GM12872 (cell line): ENCODE results near the gene ARID4B.

Experiments
- TF ChIP-seq, protein P1 (sequence below): IDR thresholded peaks from 3 replicates; pipeline ENCODE4 v1.5.1; 2011; ENCODE audit warnings: low read depth, mild to moderate bottlenecking, low read length, moderate library complexity; ENCODE audit not compliant: insufficient read depth

The ARID4B gene, protein sequence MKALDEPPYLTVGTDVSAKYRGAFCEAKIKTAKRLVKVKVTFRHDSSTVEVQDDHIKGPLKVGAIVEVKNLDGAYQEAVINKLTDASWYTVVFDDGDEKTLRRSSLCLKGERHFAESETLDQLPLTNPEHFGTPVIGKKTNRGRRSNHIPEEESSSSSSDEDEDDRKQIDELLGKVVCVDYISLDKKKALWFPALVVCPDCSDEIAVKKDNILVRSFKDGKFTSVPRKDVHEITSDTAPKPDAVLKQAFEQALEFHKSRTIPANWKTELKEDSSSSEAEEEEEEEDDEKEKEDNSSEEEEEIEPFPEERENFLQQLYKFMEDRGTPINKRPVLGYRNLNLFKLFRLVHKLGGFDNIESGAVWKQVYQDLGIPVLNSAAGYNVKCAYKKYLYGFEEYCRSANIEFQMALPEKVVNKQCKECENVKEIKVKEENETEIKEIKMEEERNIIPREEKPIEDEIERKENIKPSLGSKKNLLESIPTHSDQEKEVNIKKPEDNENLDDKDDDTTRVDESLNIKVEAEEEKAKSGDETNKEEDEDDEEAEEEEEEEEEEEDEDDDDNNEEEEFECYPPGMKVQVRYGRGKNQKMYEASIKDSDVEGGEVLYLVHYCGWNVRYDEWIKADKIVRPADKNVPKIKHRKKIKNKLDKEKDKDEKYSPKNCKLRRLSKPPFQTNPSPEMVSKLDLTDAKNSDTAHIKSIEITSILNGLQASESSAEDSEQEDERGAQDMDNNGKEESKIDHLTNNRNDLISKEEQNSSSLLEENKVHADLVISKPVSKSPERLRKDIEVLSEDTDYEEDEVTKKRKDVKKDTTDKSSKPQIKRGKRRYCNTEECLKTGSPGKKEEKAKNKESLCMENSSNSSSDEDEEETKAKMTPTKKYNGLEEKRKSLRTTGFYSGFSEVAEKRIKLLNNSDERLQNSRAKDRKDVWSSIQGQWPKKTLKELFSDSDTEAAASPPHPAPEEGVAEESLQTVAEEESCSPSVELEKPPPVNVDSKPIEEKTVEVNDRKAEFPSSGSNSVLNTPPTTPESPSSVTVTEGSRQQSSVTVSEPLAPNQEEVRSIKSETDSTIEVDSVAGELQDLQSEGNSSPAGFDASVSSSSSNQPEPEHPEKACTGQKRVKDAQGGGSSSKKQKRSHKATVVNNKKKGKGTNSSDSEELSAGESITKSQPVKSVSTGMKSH (N-terminal part only)

DNA sequence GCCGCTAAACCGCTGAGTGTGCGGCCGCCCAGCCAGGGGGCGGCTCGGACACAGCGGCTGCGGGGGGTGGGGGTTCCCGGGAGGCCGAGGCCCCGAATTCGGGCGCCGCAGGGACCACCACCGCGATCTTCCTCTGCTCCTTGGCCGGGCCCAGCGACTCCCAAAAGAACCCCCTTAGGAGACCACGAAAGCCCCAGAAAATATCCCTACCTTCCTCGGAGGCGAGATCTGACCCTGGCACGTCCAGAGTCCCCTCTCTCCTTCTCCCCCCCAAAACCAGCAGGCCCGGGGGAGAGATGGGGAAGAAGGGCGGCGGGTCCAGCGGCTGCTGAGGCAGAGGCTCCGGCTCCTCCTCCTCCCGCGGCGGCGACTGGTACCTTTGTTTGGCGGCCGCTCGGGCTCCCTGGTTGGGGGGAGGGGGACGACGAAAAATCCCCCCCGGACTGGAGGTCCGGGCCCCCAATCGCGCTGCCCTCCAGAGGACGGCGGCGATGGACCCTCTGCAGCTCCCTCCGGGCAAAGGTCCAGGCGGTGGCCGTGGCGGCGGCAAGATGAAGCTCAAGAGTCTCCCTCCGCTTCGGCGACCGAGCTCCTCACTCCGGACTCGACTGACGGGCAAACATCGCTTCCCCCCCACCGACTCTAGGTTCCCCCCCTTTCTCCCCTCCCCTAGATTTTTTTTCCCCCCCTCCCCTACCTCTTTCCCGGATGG is at the start of gene ARID4B:
Gene ARID4B, minus strand, starts transcription at position 621 of the 712 bp plus-strand sequence. CDS start 1,260 bp downstream, outside the sequence.
- TF ChIP-seq, protein P1, sequence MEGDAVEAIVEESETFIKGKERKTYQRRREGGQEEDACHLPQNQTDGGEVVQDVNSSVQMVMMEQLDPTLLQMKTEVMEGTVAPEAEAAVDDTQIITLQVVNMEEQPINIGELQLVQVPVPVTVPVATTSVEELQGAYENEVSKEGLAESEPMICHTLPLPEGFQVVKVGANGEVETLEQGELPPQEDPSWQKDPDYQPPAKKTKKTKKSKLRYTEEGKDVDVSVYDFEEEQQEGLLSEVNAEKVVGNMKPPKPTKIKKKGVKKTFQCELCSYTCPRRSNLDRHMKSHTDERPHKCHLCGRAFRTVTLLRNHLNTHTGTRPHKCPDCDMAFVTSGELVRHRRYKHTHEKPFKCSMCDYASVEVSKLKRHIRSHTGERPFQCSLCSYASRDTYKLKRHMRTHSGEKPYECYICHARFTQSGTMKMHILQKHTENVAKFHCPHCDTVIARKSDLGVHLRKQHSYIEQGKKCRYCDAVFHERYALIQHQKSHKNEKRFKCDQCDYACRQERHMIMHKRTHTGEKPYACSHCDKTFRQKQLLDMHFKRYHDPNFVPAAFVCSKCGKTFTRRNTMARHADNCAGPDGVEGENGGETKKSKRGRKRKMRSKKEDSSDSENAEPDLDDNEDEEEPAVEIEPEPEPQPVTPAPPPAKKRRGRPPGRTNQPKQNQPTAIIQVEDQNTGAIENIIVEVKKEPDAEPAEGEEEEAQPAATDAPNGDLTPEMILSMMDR: no peak

DNA sequence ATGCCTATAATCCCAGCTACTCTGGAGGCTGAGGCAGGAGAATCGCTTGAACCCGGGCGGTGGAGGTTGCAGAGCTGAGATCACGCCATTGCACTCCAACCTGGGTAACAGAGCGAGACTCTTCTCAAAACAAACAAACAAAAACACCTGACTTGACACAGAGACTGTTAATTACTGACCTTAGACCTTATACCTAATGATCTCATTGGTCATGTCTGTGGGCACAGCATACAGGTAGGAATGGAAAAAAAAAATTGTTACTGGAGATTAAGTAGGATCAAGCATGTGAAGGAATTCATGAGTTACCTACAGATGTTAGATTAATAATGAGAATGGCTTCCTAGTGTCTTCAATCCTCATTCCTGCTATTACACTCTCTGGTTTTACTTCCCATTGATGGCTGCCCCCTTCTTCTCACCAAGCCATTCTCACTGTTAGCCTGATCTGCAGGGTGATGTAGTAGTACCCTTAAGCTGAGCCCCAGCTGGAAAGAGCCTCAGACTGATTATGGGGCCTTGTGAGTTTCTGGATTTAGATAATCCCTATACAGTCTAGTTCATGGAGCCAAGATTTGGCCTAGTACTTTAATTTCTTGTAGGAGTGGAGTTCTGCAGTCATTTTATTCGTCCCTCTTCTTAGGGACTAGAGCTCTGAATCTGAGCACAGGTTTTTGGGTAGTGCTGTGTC is 48.1 kb upstream of the ARID4B start:
- TF ChIP-seq, protein P1: no peak

DNA sequence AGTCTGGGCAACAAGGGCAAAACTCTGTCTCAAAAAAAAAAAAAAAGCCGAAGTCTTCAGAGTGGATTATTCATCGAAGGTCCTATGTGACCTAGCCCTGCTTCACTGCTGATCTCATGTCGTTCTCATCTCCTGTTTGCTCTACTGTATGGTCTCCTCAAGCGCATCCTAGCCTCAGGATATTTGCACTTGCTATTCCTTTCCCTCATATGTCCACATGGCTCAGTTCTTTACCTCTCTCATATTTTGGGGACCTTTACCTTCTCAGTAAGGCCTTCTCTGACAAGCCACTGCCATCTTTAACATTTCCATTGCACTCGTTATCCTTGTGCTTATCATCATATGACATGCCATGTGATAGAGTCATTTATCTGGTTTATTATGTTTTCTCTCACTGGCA is 41.8 kb upstream of the ARID4B start:
- TF ChIP-seq, protein P1: no peak

DNA sequence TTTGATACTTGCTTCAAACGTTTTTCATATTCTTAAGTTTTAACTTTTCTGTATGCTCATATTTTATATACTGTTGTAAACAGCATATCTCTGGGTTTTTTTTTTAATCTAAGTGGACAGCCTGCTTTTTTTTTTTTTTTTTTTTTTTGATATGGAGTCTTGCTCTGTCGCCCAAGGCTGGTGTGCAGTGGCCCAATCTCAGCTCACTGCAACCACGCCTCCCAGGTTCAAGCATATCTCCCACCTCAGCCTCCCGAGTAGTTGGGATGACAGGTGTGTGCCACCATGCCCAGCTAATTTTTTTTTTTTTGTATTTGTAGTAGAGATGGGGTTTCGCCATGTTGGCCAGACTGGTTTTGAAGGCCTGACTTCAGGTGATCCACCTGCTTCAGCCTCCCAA is 40.4 kb upstream of the ARID4B start:
- TF ChIP-seq, protein P1: no peak

DNA sequence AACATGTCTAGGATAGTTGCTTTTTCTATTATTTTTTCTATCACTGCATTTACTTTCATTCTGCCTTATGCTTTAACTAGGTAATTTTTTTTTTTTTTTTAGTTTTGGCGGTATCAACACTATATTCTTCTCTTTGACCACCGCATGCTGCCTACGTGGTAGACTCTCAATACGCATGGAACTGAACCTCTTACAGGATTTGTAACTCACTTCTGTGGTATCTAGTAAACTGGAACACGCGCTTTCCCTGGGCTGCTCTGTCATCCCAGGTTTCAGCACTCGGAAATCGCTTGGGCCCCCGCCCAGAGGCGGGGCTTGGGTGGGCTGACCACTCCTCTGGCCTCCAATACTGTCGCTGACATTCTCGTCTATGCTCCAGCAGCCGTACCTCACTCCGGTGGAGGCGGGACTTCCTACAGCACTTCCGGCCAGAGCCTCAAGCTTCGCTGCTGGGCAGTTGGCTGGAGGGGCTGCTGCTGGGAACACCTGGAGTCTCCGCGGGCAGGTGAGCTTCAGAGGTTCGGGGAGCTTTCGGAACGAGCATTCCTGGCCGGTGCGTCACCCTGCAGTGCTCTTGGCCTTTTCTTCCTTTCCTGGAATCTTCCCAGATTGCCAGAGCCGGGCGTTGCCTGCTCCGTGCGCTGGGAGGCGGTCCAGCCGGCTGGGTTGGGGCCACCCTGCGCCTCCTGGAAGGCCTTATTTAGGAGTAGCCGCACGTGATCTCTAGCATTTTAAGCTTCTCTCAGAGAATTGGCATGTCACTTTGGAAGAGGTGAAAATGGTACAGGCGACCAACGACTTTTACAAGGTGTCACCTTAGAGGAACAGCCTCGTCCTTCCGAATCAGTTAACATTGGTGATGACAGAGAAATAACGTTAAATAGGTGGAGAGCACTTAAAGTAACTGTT is 39.3 kb upstream of the ARID4B start, which contains the start of gene TBCE:
Gene TBCE, plus strand, starts transcription at position 428 of the 909 bp plus-strand sequence. CDS start 12,623 bp downstream, outside the sequence.
- TF ChIP-seq, protein P1: no peak

DNA sequence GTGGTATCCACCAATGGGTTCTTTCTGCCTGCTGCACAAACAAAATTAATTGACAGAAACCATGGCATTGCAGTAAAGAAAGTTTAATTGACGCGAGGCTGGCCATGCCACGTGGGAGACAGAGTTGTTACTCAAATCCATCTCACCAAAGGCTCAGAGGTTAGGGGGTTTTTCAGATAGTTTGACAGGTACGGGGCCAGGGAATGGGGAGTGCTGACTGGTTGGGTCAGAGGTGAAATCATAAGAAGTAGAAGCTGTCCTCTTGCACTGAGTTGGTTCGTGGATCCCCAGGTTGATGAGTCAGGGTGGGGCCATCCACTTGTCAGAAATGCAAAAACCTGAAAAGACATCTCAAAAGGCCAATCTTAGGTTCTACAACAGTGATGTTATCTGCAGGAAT is 38.3 kb upstream of the ARID4B start:
- TF ChIP-seq, protein P1: no peak
